K562 (cell line): Measurements from ENCODE around the gene WDR64. TPM values are rescaled to one million over a fixed set of nuclear protein-coding genes. Genes with fewer than 3 reads are reported as not detected.

ENCODE experiments used
- CBX1 ChIP-seq: sonication (generic); IDR thresholded peaks from 2 replicates; pipeline ENCODE4 v1.6.1; 2016; ENCODE audit warnings: antibody characterized with exemption, low read depth, mild to moderate bottlenecking
- CHD2 ChIP-seq: IDR thresholded peaks from 2 replicates; pipeline ENCODE4 v1.6.1; 2011; ENCODE audit warnings: low read depth, low read length
- CREB5 ChIP-seq: fragments of 250-450 bp; sonication (Bioruptor Pico); IDR thresholded peaks from 2 replicates; pipeline ENCODE4 v1.5.0; 2020; ENCODE audit warnings: mild to moderate bottlenecking
- CREBBP ChIP-seq: IDR thresholded peaks from one replicate; pipeline ENCODE4 v1.6.1; 2012; ENCODE audit warnings: low read depth, mild to moderate bottlenecking, control low read depth, inconsistent platforms, low read length
- FOXJ2 ChIP-seq: fragments of 200-800 bp; sonication (Bioruptor generic); IDR thresholded peaks from 2 replicates; pipeline ENCODE4 v1.6.1; 2016; ENCODE audit warnings: missing genetic modification characterization, missing compliant biosample characterization
- HDGF ChIP-seq: fragments of 450-650 bp; IDR thresholded peaks from 2 replicates; pipeline ENCODE4 v1.6.1; 2016
- HMBOX1 ChIP-seq: sonication (generic); IDR thresholded peaks from 2 replicates; pipeline ENCODE4 v1.6.1; 2016
- RAD21 ChIP-seq, 2 experiments: fragments of 250-450 bp in 1 of 2; fragments of 450-650 bp in 1 of 2; sonication (Bioruptor Pico) in 1 of 2; formaldehyde crosslinking in 1 of 2; IDR thresholded peaks in 1 of 2; conservative IDR thresholded peaks in 1 of 2; 2 replicates each; pipeline versions ENCODE4 v1.4.0 to v1.8.0; 2020 to 2022; ENCODE audit warnings: mild to moderate bottlenecking in 2 of 2, moderate library complexity in 1 of 2
- RREB1 ChIP-seq: fragments of 250-450 bp; sonication (Bioruptor Pico); IDR thresholded peaks from 2 replicates; pipeline ENCODE4 v1.4.0; 2020
- SP1 ChIP-seq: sonication (generic); formaldehyde crosslinking; IDR thresholded peaks from 2 replicates; pipeline ENCODE4 v1.8.1; 2022; ENCODE audit warnings: mild to moderate bottlenecking, missing genetic modification reagents
- TARDBP ChIP-seq: fragments of 450-650 bp; IDR thresholded peaks from 2 replicates; pipeline ENCODE4 v1.6.1; 2016
- XRCC4 ChIP-seq: IDR thresholded peaks from one replicate; pipeline ENCODE4 v1.6.1; 2011; ENCODE audit not compliant: insufficient read depth, insufficient read length; ENCODE audit errors: extremely low read depth
- ZNF408 ChIP-seq: fragments of 250-450 bp; sonication (Bioruptor Pico); IDR thresholded peaks from 2 replicates; pipeline ENCODE4 v1.4.0; 2020; ENCODE audit warnings: low read depth, mild to moderate bottlenecking, moderate library complexity
- ZNF511 ChIP-seq: sonication (generic); formaldehyde crosslinking; IDR thresholded peaks from 2 replicates; pipeline ENCODE4 v1.8.0; 2022; ENCODE audit warnings: mild to moderate bottlenecking, missing genetic modification reagents
- ZNF512 ChIP-seq: IDR thresholded peaks from 2 replicates; pipeline ENCODE4 v1.6.1; 2016; ENCODE audit warnings: missing genetic modification characterization, missing compliant biosample characterization
- ZNF696 ChIP-seq: fragments of 250-450 bp; sonication (Bioruptor Pico); conservative IDR thresholded peaks from 2 replicates; pipeline ENCODE4 v1.4.0; 2020; ENCODE audit warnings: mild to moderate bottlenecking, moderate library complexity
- ZNF717 ChIP-seq: fragments of 250-450 bp; sonication (Bioruptor Pico); IDR thresholded peaks from 2 replicates; pipeline ENCODE4 v1.5.0; 2021
- polyA plus RNA-seq, 8 experiments: library from polyadenylated mRNA; depleted of rRNA in 4 of 8; stranded (reverse) in 5 of 8; unstranded in 3 of 8; fragments of >200 nt; fragmentation: Nextera tagmentation in 2 of 8; fragmentation: Illumina TruSeq in 1 of 8; extraction: Ambion mirVana in 2 of 8; extraction: Trizol in 1 of 8; gene quantifications; 2 replicates each; pipeline versions ENCODE4 v1.2.1 to v1.2.3, GENCODE V29; 2011 to 2014; ENCODE audit warnings: inconsistent platforms in 1 of 8, missing spikeins in 1 of 8
- total RNA-seq, 7 experiments: library from RNA; depleted of rRNA in 6 of 7; stranded (reverse); fragments of >200 nt in 6 of 7; fragmentation: Illumina TruSeq in 2 of 7; extraction: Trizol in 2 of 7; gene quantifications; 2 replicates each; pipeline versions ENCODE4 v1.2.1 to v1.2.3, GENCODE V29; 2011 to 2021; ENCODE audit warnings: low replicate concordance in 1 of 7

WDR64 gene
- total and polyA plus RNA-seq, 9 of the 15 experiments (the other 6 are each of a cell fraction or from before 2014, with no cell fraction given): 0.06 to 0.29 (median 0.19) TPM; not detected in 5

- TF ChIP-seq RREB1 (CRISPR knock-in tag): peak; percentile 88; the same call in 1 of the 2 replicates
- no peak for TF ChIP-seq CBX1
- TF ChIP-seq ZNF408 (CRISPR knock-in tag): no peak
- peak; percentile 83; the same call in 1 of the 2 replicates for TF ChIP-seq CREB5 (CRISPR knock-in tag)
- 0 out of 4 replicates have a peak, but pooled peaks of 1 of the 2 experiments have one; percentile 29 for TF ChIP-seq RAD21 (CRISPR knock-in tag; conservative IDR thresholded peaks at IDR 0.05 in 1 of 2, IDR thresholded peaks at IDR 0.05 in 1 of 2)
- no peak for TF ChIP-seq CREBBP
- no peak for TF ChIP-seq CHD2
- TF ChIP-seq ZNF717: no peak
- no peak for TF ChIP-seq ZNF512
- TF ChIP-seq HDGF: no peak
- TF ChIP-seq HMBOX1: no peak; the same call in 1 of the 2 replicates
- TF ChIP-seq FOXJ2: no peak
- no peak for TF ChIP-seq ZNF511 (CRISPR knock-in tag)
- TF ChIP-seq ZNF696 (CRISPR knock-in tag): peak; percentile 77; the same call in 1 of the 2 replicates
- no peak for TF ChIP-seq SP1 (CRISPR knock-in tag)
- TF ChIP-seq TARDBP: no peak
- TF ChIP-seq XRCC4: no peak
These were observed 44.9 kb downstream of the WDR64 start (continued) for GRCh38 chr1:241696815-241697639.
